ENCODE measurements around the gene MALAT1. TPM values are rescaled to one million over a fixed set of nuclear protein-coding genes. Genes with fewer than 3 reads are reported as not detected.
A peak's percentile ranks its signal among the peaks of the same experiment; 100 is the strongest.

MALAT1 gene
- total and polyA plus RNA-seq, 2 of the 8 experiments (the other 6 are each of a cell fraction or from before 2014, with no cell fraction given): 115 to 984 TPM

GRCh38 chr11:65478388-65479183 lies 20.3 kb upstream of the MALAT1 start:
- Histone ChIP-seq H3K27ac (ENCODE audit: low read depth, low read length) (no peak overlapping the region), H2BK15ac (ENCODE audit: low read length) (peak overlapping the region; percentile 92; the same call in 1 of the 2 replicates), H3K9ac (replicated peaks in 1 of 4; ENCODE audit: extremely low read depth in 1 of 4, low read depth in 3 of 4, low read length in 3 of 4) (no peak overlapping the region; a peak in 1 of 7 replicates), H2AFZ (ENCODE audit: low read length) (no peak overlapping the region), H3K14ac (ENCODE audit: insufficient read length) (no peak overlapping the region), H4K5ac (ENCODE audit: insufficient read length, low read depth, low read length) (no peak overlapping the region), H3K36me3 (ENCODE audit: control insufficient read depth in 2 of 4, insufficient read depth in 4 of 4, low read length in 3 of 4) (no peaks in the 10 kb centered on the region), H2BK20ac (ENCODE audit: low read length) (0 out of 2 replicates have a peak overlapping the region, but pooled peaks have one; percentile 28), H3K56ac (replicated peaks; ENCODE audit: insufficient read length, low read depth, low read length) (no peak overlapping the region), H3K4me3 (ENCODE audit: extremely low read depth in 1 of 4, insufficient read depth in 2 of 4, low read depth in 3 of 4, low read length in 4 of 4) (no peak overlapping the region), H2BK5ac (ENCODE audit: low read depth, low read length) (peak overlapping the region; percentile 76; the same call in 1 of the 2 replicates), H3K4me1 (replicated peaks in 1 of 4; ENCODE audit: control insufficient read depth in 3 of 4, insufficient read depth in 4 of 4, low read length in 3 of 4) (peaks cover 0 to 20% (median 16%) of the 10 kb centered on the region in 4 experiments; a peak in 5 of 7 replicates), H3K23me2 (ENCODE audit: low read depth, low read length) (peaks cover 9% of the 10 kb centered on the region), H2BK120ac (replicated peaks; ENCODE audit: low read depth, low read length) (no peak overlapping the region), H4K20me1 (replicated peaks in 1 of 2; ENCODE audit: control insufficient read depth in 1 of 2, insufficient read depth in 2 of 2, low read length in 2 of 2) (no peaks in the 10 kb centered on the region), H2BK12ac (ENCODE audit: low read depth, low read length) (peak overlapping the region; percentile 86), H3K27me3 (replicated peaks in 1 of 4; ENCODE audit: control insufficient read depth in 3 of 4, extremely low read depth in 1 of 4, insufficient read depth in 3 of 4, low read length in 3 of 4) (no peaks in the 10 kb centered on the region), H3K79me1 (ENCODE audit: low read depth, low read length) (peaks cover 3% of the 10 kb centered on the region; the same call in 1 of the 2 replicates), H4K91ac (replicated peaks; ENCODE audit: insufficient read length, low read length) (peak overlapping the region; percentile 41), H3K4ac (replicated peaks; ENCODE audit: insufficient read length, low read depth, low read length) (no peak overlapping the region), H4K8ac (ENCODE audit: extremely low read depth, insufficient read depth, low read length) (0 out of 2 replicates have a peak overlapping the region, but pooled peaks have one; percentile 37), H3K18ac (ENCODE audit: extremely low read depth, low read length) (no peak overlapping the region; the same call in 1 of the 2 replicates), H3K23ac (ENCODE audit: insufficient read length) (no peak overlapping the region), H3K79me2 (ENCODE audit: control insufficient read depth in 1 of 2, insufficient read depth in 2 of 2, low read length in 2 of 2) (0 out of 4 replicates have a peak, but pooled peaks cover 0 to 7% of the 10 kb centered on the region in 2 experiments), H2AK5ac (ENCODE audit: low read depth, low read length) (no peak overlapping the region; the same call in 1 of the 2 replicates), H3K9me3 (ENCODE audit: insufficient read depth in 2 of 2, low read depth in 1 of 2, low read length in 1 of 2) (no peaks in the 10 kb centered on the region), H3K4me2 (ENCODE audit: insufficient read depth in 1 of 2, low read depth in 2 of 2, low read length in 2 of 2) (peak overlapping the region in 1 of 2 experiments; percentile 4; a peak in 2 of 4 replicates)
- CTCF ChIA-PET (ENCODE audit: partially characterized antibody): interaction anchor here (0.9 to 26.0 kb wide), 20 partner anchors 9 to 366 kb away, joined by 3 to 809 read pairs (median 4); partner anchors contain the start of genes MALAT1, NEAT1 and TM7SF2
- POLR2A ChIA-PET (ENCODE audit: partially characterized antibody): interaction anchor here (0.9 to 26.0 kb wide), 18 partner anchors 9 to 163 kb away, joined by 3 to 1447 read pairs (median 4); partner anchors contain the start of genes MALAT1 and NEAT1
- FAIRE-seq: no peak
- TF ChIP-seq CBX8 (IDR thresholded peaks at IDR 0.05; ENCODE audit: borderline replicate concordance, low read depth, low read length) (no peak), ASH2L (IDR thresholded peaks at IDR 0.05; ENCODE audit: low read length) (no peak), EP300 (IDR thresholded peaks at IDR 0.05; ENCODE audit: borderline replicate concordance in 1 of 2, low read depth in 2 of 2, low read length in 2 of 2) (no peak), GABPA (IDR thresholded peaks at IDR 0.05; ENCODE audit: borderline replicate concordance, insufficient read depth, low read length) (no peak), KDM4A (IDR thresholded peaks at IDR 0.05; ENCODE audit: low read depth, low read length, severe bottlenecking) (no peak)
- no peak for DNase-seq (ENCODE audit: low read depth in 1 of 2, low spot score in 2 of 2)
- 83% methylated on average over 31 of the region's 33 CpGs; no CpG with 5 or more reads in 1 of the 2 experiments for WGBS, 2 experiments (ENCODE audit: extremely low coverage in 1 of 2, insufficient coverage in 1 of 2, insufficient read length in 1 of 2, insufficient replicate concordance in 2 of 2, low coverage in 1 of 2, low lambda C conversion rate in 2 of 2, missing lambda C conversion rate in 1 of 2)
